Inferior parietal cortex (tissue), 1 donor: ENCODE results near the gene GPR12.

Experiments used
- DNase-seq: peaks from one replicate; pipeline ENCODE4 v3.0.0-alpha.2; 2016; ENCODE audit errors: extremely low spot score

Gene GPR12

GRCh38 chr13:26705536-26705935, 55.0 kb downstream of the GPR12 start:
- DNase-seq: no peak
